GM18507 (cell line): Measurements from ENCODE around the gene ATXN1.
"Not testable (repeated sequence)": the region's sequence is repeated elsewhere in the genome, so short reads cannot be mapped to it uniquely, and the experiment has no call there.

ENCODE experiments used
- DNase-seq: peaks from one replicate; pipeline ENCODE4 v3.0.0; 2011; ENCODE audit warnings: low read depth; ENCODE audit not compliant: insufficient read length; ENCODE audit errors: extremely low spot score
- FAIRE-seq: peaks from 2 replicates; lab custom pipeline; 2011; peaks lifted over from hg19 to GRCh38; lab: Jason Lieb, UNC

Gene ATXN1

DNA sequence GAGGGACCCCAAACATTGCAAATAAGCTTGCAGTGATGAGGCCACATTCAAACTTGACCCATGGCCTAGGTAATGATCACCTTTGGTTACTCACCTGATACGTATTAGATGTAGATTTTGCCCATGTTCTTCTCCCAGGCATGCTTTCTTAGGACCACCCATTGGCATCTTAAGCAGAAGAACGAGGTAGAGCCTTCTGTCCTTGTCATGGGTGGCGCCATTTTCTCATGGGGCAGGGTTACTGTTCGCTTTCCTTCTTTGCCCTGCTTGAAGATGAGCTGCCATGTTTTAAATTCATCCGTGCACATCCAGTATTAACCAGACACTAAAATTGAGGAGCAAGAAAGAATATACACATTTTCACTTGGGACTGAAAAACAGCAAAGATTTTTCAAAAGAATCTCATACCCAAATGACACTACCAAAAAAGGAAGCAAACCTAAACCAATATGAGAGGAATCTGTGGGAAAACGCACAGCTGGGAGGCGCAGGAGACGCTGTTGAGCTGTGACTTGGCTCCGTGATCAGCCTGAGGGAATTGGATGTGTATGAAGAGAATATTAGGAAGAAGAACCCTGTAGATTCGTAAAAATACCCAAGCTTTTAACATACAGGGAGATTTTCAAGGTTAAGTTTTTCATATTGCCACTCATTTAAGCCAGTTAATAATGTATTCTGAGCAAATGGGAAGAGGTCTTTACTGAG, 486.2 kb downstream of the ATXN1 start:
- FAIRE-seq (no peak), DNase-seq (no peak)

DNA sequence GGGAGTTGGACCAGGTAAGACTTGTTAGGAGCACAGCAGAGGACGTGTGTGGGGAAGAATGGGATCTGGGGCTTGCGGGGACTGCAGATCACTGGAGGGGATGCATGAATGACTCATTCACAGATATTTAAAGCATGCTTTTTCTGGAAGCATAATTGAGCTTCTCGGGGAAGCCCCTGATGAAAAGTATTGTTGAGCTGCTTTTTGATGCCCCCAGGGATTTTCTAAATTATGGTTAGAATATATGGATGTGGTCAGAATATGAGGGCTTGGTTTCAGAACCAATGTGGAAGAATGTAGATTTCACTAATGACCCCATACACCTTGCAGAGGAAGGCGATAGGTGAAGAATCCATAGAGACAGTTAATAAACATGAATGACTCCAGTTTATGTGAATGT, 486.8 kb downstream of the ATXN1 start:
- no peak for FAIRE-seq
- no peak for DNase-seq

DNA sequence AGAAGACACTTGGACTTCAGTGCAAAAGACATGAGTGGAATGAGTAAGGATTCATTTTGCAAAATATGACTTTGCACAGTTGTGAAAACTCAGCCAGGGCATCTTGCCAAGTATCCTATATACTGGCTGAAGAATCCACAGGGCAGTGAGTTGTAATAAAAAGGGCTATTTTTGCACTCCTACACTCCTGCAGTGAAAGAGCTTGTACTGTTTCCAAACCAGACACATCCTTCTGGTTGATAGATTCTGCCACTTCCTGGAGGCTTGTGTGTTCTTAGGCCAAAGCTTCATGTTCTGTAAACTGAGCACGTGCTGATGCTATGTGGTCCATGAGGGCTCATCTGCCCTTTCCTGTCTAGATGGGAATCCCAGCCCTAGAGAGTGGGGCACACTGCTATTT, 488.0 kb downstream of the ATXN1 start:
- FAIRE-seq (no peak), DNase-seq (no peak)

DNA sequence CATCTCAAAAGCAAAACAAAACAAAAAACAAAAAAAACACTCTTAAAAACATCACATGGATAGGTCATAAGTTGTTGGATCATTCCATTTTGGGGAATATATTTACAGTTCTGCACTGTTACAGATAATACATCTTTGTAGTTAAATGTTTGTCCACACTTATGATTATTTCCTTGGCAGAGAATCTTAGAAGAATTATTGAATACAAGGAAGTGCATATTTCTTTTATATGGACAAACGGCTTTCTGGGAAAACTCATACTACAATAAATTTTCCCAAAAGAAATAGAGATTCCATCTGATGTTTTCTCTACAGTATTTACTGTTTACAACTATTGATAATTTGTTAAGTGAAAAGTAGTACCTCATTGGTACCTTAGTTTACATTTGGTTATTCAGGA, 489.1 kb downstream of the ATXN1 start:
- no peak for FAIRE-seq
- DNase-seq: no peak

DNA sequence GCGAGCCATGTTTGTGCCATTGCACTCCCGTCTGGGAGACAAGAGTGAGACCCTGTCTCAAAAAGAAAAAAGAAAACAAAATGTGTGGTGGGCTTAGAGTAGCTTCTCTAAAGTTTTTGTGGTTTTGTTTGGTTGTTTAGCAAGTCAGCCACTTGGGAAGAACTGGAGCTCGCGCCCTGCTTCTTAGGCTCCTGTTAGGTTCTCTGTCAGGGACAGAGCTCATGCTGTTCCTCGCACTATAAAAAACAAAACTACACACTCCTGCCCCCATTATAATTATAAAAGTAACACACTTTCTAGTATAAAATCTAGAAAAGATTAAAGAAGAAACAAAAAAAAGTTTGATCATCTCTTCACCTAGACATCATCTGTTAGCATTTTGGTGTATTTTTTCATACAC, 489.8 kb downstream of the ATXN1 start:
- DNase-seq (no peak), FAIRE-seq (no peak)

DNA sequence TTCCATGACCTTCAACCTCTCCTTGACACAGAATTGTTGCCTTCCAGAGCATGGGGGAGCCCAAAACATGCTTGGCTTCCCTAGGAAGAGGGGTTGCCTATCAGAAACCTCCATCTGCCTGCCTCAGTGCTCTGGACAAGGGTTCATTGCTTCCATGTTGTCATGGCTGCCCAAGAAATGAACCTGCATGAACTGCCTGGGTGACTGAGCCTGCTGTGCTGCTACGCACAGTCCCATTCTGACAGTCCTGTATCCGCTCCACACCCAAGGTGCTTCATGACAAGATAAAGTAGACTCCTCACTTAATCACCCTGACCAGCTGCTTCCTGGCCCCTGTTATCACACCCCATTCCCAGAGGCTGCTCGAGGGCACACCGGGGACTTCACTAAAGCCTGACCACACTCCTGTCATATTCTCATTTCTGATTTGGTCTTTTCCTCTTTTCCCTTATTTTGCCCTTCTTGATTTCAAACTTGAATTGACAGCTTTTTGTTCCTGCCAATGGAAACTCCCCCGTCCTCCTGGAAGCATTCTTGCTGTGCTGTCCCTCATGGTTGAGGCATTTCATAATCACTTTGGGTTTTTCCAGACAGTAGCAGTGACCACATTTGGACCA, 491.0 kb downstream of the ATXN1 start:
- DNase-seq: no peak
- FAIRE-seq: no peak

DNA sequence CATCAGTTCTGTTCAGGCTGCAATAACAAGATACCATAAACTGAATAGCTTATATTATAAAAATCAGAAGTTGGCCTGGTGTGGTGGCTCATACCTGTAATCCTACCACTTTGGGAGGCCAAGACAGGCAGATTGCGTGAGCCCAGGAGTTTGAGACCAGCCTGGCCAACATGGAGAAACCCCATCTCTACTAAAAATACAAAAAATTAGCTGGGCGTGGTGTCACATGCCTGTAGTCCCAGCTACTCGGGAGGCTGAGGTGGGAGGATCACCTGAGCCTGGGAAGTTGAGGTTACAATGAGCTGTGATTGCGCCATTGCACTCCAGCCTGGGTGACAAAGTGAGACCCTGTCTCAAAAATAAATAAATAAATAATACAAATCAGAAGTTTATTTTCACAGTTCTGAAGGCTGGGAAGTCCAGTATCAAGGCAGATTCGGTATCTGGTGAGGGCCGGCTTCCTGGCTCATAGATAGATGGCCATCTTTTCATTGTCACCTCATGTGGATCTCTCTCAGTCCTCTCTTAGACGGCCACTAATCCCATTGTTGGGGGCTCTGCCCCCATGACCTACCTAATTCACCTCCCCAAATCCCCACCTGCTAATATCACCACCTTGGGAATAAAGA, 491.7 kb downstream of the ATXN1 start:
- not testable (repeated sequence) for DNase-seq

DNA sequence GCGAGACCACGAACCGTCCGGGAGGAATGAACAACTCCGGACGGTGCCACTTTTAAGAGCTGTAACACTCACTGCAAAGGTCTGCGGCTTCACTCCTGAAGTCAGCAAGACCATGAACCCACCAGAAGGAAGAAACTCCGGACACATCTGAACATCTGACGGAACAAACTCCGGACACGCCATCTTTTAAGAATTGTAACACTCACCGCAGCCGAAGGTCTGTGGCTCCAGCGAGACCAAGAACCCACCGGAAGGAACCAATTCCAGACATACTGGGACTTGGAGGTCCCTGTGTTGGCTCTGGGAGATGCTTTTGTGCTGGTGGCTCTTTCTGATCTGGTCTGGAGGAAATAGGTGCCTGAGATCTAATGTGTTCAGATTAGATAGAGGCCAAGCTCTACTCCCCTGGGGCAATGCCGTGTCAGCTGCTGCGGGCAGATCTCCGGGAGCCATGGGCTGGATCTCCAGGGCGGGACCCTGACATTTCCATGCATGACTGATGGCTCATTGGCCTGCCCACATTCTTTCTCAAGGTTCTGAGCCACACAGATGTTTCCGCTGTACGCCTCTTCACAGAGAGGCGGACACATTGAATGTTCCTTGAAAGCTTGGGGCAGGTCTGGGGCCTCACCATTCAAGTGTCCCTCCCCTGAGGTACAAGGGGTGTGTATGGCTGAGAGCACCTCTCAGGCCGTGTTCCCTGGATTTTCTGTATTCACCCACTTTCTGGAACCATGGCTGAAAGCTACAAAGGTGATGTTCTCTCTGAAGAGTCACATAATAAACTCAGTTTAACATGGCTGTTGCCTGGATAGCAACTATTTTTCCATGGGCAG, 493.6 kb downstream of the ATXN1 start:
- no peak for FAIRE-seq
- DNase-seq: no peak

More for the DNA sequence above, 491.7 kb downstream of the ATXN1 start:
- not testable (repeated sequence) for FAIRE-seq

DNA sequence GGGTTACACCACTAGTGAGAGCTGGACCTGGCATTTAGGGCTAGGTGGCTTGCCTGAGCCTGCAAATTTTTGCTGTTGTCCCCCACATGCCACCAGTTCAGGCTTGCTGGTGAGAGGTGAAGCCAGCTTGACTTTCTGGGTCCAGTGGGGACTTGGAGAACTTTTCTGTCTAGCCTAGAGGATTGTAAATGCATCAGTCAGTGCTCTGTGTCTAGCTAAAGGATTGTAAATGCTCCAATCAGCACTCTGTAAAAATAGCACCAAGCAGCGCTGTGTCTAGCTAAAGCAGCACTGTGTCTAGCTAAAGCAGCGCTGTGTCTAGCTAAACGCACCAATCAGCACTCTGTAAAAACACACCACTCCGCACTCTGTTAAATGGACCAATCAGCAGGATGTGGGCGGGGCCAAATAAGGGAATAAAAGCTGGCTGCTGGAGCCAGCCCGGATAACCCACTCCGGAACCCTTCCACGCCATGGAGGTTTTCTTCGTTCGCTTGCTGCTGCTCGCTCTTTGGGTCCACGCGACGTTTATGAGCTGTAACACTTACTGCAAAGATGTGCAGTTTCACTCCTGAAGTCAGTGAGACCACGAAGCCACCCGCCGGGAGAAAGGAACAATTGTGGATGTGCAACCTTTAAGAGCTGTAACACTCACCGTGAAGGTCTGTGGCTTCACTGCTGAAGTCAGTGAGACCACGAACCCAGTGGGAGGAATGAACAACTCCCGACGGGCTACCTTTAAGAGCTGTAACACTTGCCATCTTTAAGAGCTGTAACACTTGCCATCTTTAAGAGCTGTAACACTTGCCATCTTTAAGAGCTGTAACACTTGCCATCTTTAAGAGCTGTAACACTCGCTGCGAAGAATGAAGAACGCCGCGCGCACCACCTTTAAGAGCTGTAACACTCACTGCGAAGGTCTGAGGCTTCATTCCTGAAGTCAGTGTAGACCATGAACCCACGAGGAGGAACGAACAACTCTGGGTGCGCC, 495.6 kb downstream of the ATXN1 start:
- FAIRE-seq: no peak
- DNase-seq: no peak

DNA sequence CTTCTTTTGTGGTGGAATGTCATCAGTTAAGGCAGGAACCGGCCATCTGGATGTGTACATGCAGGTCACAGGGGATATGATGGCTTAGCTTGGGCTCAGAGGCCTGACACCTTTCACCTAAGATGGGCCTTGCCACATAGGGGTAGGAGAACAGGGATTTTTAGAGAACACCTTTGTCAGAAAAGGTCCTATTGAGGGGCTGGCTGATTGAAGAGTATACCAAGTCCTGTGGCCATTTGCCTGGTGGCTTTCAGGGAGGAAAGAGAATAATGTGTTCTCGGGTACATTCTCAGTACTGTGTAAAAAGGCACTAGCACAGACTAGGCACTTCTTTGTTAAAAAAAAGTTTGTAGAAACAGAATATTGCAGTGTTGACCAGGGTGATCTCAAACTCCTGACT, 496.5 kb downstream of the ATXN1 start:
- FAIRE-seq (no peak), DNase-seq (no peak)

DNA sequence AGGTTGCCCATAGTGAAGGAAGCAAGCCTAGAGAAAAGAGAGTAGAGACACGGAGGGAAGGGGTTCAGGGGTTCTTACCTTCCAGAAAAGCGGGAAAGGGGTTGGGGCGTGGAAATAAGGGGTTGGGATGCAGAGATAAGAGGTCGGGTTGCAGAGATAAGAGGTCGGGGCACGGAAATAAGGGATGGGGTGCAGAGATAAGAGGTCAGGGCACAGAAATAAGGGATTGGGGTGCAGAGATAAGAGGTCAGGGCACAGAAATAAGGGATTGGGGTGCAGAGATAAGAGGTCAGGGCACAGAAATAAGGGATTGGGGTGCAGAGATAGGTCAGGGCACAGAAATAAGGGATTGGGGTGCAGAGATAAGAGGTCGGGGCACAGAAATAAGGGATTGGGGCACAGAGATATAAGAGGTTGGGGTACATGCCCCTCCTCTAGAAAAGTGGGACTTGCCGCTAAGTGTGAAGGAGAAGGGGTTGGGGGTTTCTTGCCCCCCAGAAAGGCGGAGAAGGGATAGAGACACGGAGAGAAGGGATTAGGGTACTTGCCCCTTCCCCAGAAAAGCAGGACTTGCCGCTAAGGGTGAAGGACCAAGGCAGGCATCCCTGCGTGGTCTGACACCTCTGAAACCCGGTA, 497.7 kb downstream of the ATXN1 start:
- DNase-seq, FAIRE-seq: not testable (repeated sequence)

DNA sequence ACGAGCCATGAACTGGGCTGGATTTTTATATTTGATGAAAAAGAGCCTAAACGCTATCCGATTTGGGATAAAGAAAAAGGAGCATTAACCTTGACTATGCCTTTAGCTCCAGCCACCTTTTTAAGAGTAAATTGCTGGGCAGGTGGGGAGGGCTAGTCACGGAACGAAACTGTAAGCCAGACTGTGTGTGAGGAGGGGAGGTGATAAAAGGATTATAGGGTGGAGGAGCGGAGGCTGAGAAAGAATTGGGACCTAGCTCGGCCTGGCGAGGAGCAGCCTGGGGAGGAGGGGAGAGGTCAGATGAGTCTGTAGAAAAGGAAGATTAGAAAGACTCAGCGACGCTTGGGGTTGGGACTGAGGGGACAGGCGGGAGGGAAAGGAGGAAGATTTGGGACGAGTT, 498.5 kb downstream of the ATXN1 start:
- not testable (repeated sequence) for FAIRE-seq, DNase-seq

DNA sequence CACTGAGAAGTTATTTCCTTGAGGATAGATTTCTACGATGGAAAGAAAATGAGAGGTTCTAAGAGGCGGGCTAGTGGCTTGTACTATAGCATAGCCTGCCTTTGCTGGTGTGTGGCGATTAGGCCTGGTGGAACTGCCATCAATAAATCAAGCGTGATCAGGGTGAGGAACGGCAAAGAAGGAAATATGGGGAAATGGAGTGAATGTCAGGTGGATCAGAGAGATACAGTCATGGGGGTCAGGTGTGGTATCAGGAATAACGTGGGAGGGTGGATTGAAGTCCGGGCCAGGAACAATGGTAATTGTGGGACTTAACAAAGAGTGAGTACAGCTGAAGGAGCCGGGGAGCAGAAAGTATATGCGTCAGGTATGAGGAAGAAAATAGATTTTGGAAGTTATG, 500.7 kb downstream of the ATXN1 start:
- FAIRE-seq, DNase-seq: not testable (repeated sequence)

DNA sequence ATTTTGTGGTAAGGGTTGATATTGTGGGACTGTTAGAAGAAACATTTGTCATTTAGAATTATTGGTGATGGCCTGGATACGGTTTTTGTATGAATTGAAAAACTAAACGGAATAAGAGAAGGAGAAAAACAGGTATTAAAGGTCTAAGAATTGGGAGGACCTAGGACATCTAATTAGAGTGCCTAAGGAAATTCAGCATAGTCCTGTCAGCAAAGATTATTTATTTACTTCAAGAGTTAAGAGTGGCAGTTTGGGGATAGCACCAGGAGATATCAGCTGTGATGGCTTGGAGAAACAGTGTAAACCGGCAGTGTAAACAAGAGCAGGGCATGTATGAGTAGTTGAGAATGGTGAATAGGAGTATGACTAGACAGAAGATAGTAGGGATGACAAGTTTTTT, 501.7 kb downstream of the ATXN1 start:
- not testable (repeated sequence) for DNase-seq, FAIRE-seq

DNA sequence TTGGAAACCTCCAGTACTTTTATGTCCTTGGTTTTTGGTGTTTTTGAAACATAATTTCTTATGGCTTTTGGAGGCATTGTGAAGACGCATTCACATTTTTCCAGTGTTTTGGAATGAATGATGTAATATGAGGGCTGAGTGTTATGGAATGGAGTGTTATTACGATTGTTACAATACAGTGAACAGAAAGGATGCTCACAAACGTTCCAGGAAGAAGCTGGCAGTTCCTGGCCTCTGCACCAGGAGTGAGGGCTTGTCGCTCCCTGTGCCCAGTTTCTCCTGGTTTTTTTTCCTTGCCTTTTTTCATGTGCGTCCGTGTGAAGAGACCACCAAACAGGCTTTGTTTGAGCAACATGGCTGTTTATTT, 502.6 kb downstream of the ATXN1 start:
- FAIRE-seq: no peak
- no peak for DNase-seq

DNA sequence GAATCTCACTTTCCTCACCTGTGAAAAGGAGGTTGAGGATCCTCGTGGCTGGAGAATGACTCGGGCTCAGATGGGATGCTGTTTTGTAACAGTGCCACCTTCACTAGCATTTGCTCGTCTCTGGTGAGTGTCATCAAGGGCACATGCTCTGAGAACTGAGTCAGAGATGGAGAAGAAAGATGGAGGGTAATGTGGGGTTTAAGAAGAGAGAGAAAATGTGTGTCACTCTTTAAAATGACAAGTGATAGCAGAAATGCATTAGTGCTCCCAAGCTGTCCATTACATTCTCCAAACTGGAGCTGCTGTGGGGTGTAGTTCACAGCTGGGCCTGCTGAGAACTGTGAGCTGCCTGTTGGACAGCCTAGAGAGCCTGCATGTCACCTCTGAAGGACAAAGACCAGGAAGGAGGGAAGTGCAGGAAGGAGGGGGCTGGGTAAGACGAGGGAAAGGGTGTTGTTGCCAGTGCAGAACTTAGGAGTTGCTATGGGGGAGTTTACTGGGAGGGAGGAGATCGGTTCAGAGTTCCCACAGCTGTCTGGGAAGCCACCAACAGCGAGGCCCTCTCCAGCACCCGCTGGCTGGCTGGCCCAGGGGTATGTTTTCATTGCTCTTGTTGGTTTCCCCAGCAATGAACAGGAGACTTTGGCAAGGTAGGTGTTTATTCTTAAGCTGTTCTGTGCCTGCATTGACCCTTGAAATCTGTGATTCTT, 503.1 kb downstream of the ATXN1 start:
- FAIRE-seq: no peak
- no peak for DNase-seq

DNA sequence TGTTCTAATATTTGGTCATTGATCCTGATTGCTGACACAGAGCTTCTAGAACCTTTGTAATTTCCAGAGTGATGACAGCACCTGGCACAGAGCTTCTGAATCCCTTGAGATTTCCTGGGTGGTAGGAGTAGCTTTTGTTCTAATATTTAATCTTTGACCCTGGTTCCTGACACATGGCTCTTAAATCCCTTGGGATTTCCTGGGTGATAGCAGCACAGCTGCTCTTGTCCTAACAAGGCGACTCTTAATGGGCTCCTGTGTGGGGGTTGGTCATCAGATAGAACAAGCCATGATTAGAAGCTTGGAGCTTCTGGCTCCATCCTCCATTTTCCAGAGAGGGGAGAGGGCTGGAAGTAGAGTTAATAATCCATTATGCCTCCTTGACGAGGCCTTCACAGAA, 504.5 kb downstream of the ATXN1 start:
- DNase-seq (no peak), FAIRE-seq (no peak)

DNA sequence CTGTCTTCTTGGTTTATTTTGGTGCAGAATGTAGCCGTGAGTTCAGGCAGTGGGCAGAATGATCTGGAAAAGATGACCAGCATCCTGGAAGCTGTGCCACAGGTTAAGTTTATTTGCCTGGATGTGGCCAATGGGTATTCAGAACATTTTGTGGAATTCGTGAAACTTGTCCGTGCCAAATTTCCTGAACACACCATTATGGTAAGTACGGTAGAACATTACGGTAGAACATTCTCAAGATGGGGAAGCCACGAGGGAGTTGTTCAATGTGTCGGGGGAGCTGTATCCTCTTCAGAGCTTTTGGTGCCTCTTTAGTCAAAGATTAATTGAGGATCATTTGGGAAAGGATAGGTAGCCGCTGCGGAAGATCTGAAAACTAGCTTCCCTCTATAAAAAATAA, 506.7 kb downstream of the ATXN1 start:
- FAIRE-seq (no peak), DNase-seq (no peak)
